Ascending aorta (tissue), 2 donors: ENCODE data around the gene RAF1. TPM values are rescaled to one million over a fixed set of nuclear protein-coding genes. Genes with fewer than 3 reads are reported as not detected.
"Not testable (repeated sequence)": the region's sequence is repeated elsewhere in the genome, so short reads cannot be mapped to it uniquely, and the experiment has no call there.

ENCODE experiments used
- DNase-seq, 2 donors: peaks; one replicate each; pipeline ENCODE4 v3.0.0-alpha.2; 2019; ENCODE audit warnings: low spot score in 2 of 2
- H3K27ac ChIP-seq, 2 donors: fragments of 200-600 bp; sonication (generic); one replicate each; pipeline ENCODE4 v1.5.1; 2016 to 2017; ENCODE audit warnings: mild to moderate bottlenecking in 1 of 2
- H3K27me3 ChIP-seq: fragments of 200-600 bp; sonication (generic); one replicate; pipeline ENCODE4 v1.5.1; 2017
- H3K36me3 ChIP-seq, 2 donors: fragments of 200-600 bp; sonication (generic); one replicate each; pipeline ENCODE4 v1.5.1; 2016
- H3K4me1 ChIP-seq, 2 donors: fragments of 200-600 bp; sonication (generic); one replicate each; pipeline ENCODE4 v1.5.1; 2016 to 2017; ENCODE audit warnings: mild to moderate bottlenecking in 1 of 2
- H3K4me3 ChIP-seq, 2 donors: fragments of 200-600 bp; sonication (generic); one replicate each; pipeline ENCODE4 v1.5.1; 2016 to 2017; ENCODE audit warnings: mild to moderate bottlenecking in 1 of 2
- H3K9me3 ChIP-seq, 2 donors: fragments of 200-600 bp; sonication (generic); one replicate each; pipeline ENCODE4 v1.5.1; 2016
- intact Hi-C: fragments of 100-400 bp; cut with DNase I; formaldehyde crosslinking; loops from one replicate; pipeline ENCODE4 v1.15.1; 2023
- total RNA-seq: library from RNA; depleted of rRNA; stranded (reverse); fragments of >200 nt; gene quantifications from one replicate; pipeline ENCODE4 v1.1.0, GENCODE V29; 2016
- TF ChIP-seq, protein P1 (sequence below), 3 experiments: fragments of 200-600 bp in 2 of 3; fragments of 450-650 bp in 1 of 3; sonication (generic) in 2 of 3; IDR thresholded peaks; one replicate each; pipeline ENCODE4 v1.5.1; 2016 to 2019; ENCODE audit warnings: antibody characterized with exemption in 3 of 3, mild to moderate bottlenecking in 1 of 3, moderate library complexity in 1 of 3

Gene RAF1
- total RNA-seq, 1 donor from 2014 or later: 103 TPM

DNA sequence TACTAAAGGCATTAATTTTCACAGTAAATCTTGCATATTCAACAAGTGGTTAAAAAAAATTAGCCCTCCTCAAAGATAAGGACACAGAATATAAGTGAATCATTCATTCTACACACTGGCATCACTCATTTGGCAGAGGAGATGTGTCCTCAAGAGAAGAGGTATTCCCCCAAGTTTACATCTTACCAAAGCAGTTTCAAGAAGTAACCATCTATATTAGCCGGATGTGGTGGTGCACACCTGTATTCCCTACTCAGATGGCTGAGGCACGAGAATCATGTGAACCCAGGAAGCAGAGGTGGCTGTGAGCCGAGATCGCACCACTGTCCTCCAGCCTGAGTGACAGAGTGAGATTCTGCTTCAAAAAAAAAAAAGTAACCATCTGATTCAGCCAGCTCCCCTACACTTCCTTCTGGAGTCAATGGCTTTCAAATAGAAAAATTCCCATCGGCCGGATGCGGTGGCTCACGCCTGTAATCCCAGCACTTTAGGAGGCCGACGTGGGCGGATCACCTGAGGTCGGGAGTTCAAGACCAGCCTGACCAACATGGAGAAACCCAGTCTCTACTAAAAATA lies 15.4 kb downstream of the RAF1 start:
- peaks cover under 1 to 40% of the 10 kb centered on the region in 2 donors for H3K4me1 ChIP-seq
- no peaks in the 10 kb centered on the region for H3K27me3 ChIP-seq
- no peak overlapping the region for H3K4me3 ChIP-seq
- no peak for DNase-seq
- intact Hi-C loops: no loop called here
- H3K9me3 ChIP-seq: no peaks in the 10 kb centered on the region
- TF ChIP-seq, protein P1, sequence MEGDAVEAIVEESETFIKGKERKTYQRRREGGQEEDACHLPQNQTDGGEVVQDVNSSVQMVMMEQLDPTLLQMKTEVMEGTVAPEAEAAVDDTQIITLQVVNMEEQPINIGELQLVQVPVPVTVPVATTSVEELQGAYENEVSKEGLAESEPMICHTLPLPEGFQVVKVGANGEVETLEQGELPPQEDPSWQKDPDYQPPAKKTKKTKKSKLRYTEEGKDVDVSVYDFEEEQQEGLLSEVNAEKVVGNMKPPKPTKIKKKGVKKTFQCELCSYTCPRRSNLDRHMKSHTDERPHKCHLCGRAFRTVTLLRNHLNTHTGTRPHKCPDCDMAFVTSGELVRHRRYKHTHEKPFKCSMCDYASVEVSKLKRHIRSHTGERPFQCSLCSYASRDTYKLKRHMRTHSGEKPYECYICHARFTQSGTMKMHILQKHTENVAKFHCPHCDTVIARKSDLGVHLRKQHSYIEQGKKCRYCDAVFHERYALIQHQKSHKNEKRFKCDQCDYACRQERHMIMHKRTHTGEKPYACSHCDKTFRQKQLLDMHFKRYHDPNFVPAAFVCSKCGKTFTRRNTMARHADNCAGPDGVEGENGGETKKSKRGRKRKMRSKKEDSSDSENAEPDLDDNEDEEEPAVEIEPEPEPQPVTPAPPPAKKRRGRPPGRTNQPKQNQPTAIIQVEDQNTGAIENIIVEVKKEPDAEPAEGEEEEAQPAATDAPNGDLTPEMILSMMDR (IDR thresholded peaks at IDR 0.05): no peak
- no peaks in the 10 kb centered on the region for H3K36me3 ChIP-seq
- peak overlapping the region in 1 of 2 donors; percentile 8 for H3K27ac ChIP-seq

DNA sequence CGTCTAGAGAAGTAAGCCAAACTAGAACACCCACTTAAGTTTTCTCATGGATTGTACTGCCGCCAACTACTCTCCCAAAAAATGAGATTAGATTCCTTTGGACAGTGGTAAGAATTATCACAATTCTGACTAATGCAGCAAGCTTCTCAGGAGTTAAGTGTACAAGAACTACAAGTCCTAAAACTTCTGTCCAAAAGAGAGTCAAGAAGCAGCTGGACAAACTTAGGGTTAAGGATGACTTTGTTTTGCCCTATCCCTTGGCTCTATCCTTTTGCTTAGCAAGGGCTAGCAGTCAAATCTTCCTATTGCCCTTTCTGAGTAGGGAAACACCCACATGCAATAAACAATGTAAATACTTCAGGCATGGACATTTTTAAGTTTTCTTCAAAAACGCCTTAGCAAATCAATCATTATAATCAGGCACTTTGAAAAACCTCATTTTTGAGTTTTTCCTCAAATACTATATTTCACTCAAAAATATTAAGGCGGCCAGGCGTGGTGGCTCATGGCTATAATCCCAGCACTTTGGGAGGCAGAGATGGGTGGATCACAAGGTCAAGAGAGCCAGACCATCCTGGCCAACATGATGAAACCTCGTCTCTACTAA lies 19.5 kb downstream of the RAF1 start:
- no peaks in the 10 kb centered on the region for H3K9me3 ChIP-seq
- DNase-seq: no peak
- intact Hi-C loops: no loop called here
- no peaks in the 10 kb centered on the region for H3K36me3 ChIP-seq
- peak overlapping the region; percentile 43 to 77 for H3K27ac ChIP-seq
- peak overlapping the region in 1 of 2 donors; percentile 8 for H3K4me3 ChIP-seq
- TF ChIP-seq, protein P1 (IDR thresholded peaks at IDR 0.05): no peak
- H3K4me1 ChIP-seq: peaks cover 5 to 39% of the 10 kb centered on the region in 2 donors
- H3K27me3 ChIP-seq: no peaks in the 10 kb centered on the region

DNA sequence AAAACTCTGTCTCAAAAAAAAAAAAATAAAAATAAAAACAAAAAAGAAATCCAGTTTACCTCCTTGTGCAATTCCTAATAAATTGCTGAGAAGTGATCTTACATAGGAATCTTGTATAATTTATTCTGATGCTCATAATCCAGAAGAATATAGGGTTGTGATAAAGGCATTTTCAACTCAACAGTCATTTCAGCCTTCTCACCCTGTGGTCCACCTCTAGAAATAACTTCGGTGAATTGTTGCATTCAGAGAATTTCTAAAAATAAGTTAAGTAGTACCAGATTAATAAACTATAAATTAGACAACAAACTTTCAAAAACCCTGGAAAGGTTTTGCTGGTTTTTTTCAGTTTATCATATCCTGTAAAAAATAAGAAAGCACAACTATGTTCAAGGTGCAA lies 20.2 kb downstream of the RAF1 start:
- H3K9me3 ChIP-seq: no peaks in the 10 kb centered on the region
- intact Hi-C loops: no loop called here
- no peaks in the 10 kb centered on the region for H3K27me3 ChIP-seq
- peaks cover 5 to 39% of the 10 kb centered on the region in 2 donors for H3K4me1 ChIP-seq
- H3K4me3 ChIP-seq: no peak overlapping the region
- H3K27ac ChIP-seq: peak overlapping the region; percentile 43 to 77
- TF ChIP-seq, protein P1 (IDR thresholded peaks at IDR 0.05): no peak
- no peaks in the 10 kb centered on the region for H3K36me3 ChIP-seq
- no peak for DNase-seq

DNA sequence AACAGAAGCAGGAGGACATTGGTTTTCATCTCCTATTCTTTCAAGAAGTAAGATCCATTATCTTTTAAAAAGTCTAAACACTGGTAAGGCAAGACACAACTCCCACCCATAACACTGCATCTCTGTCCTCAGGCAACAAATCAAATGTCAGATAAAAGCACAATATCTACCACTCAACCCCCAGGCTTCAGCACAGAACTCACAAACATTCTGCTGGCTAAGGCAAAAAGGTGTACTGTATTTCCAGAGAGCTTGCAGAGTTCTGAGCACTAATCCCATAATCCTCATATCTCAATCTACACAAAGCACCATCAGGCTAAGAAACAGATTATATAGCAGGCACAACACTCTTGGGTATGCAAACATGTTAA lies 20.9 kb downstream of the RAF1 start:
- Histone ChIP-seq H3K9me3 (no peaks in the 10 kb centered on the region), H3K4me3 (no peak overlapping the region), H3K36me3 (no peaks in the 10 kb centered on the region), H3K4me1 (peaks cover 5 to 42% of the 10 kb centered on the region in 2 donors), H3K27ac (peak overlapping the region; percentile 43 to 77), H3K27me3 (no peaks in the 10 kb centered on the region)
- TF ChIP-seq, protein P1 (IDR thresholded peaks at IDR 0.05): no peak
- intact Hi-C loops: no loop called here
- DNase-seq: no peak

DNA sequence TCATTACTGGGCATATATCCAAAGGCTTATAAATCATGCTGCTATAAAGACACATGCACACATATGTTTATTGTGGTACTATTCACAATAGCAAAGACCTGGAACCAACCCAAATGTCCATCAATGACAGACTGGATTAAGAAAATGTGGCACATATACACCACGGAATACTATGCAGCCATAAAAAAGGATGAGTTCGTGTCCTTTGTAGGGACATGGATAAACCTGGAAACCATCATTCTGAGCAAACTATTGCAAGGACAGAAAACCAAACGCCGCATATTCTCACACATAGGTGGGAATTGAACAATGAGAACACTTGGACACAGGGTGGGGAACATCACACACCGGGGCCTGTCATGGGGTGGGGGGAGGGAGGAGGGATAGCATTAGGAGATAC lies 23.1 kb downstream of the RAF1 start:
- peaks cover 5 to 42% of the 10 kb centered on the region in 2 donors for H3K4me1 ChIP-seq
- H3K9me3 ChIP-seq, H3K36me3 ChIP-seq, H3K4me3 ChIP-seq, intact Hi-C loops, DNase-seq, H3K27me3 ChIP-seq, H3K27ac ChIP-seq: not testable (repeated sequence)

DNA sequence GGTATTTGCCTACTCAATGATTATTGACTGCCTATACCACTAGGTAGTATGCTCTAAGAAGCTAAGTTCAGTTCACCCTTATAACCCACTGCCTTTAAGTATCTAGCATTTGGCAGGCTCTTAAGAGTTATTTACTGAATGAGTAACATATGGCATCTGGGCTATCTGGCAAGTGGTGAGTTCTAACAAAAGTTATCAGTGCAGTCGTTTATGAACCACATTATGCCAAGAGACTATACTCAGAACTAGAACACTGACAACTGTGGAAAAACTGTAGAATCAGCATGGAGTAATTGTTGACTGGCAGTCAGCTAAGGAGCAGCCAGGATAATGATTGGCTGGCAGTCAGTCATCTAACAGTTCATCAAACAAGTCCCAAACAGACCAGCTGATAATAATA lies 25.8 kb downstream of the RAF1 start:
- H3K4me3 ChIP-seq: no peak overlapping the region
- peaks cover under 1 to 18% of the 10 kb centered on the region in 2 donors for H3K4me1 ChIP-seq
- H3K36me3 ChIP-seq: peaks cover 0 to 5% of the 10 kb centered on the region in 2 donors
- DNase-seq: no peak
- TF ChIP-seq, protein P1 (IDR thresholded peaks at IDR 0.05): no peak
- no peaks in the 10 kb centered on the region for H3K9me3 ChIP-seq
- no peaks in the 10 kb centered on the region for H3K27me3 ChIP-seq
- intact Hi-C loops: no loop called here
- H3K27ac ChIP-seq: peak overlapping the region in 1 of 2 donors; percentile 38
